Brain microvascular endothelial cell (primary cell): ENCODE measurements around the gene PPARA.
A peak's percentile ranks its signal among the peaks of the same experiment; 100 is the strongest.

Source experiments
- DNase-seq: peaks from one replicate; pipeline ENCODE4 v3.0.0-alpha.2; 2020
- H3K27ac ChIP-seq: fragments of 250-450 bp; sonication (Bioruptor Pico); 2 replicates; pipeline ENCODE4 v1.5.1; 2020; ENCODE audit warnings: mild to moderate bottlenecking, moderate library complexity
- H3K27me3 ChIP-seq: fragments of 250-450 bp; sonication (Bioruptor Pico); replicated peaks from 2 replicates; pipeline ENCODE4 v1.5.1; 2020; ENCODE audit warnings: mild to moderate bottlenecking
- H3K36me3 ChIP-seq: fragments of 250-450 bp; sonication (Bioruptor Pico); replicated peaks from 2 replicates; pipeline ENCODE4 v1.5.1; 2020; ENCODE audit warnings: mild to moderate bottlenecking
- H3K4me3 ChIP-seq: 2 replicates; pipeline ENCODE4 v1.5.1; 2011; ENCODE audit warnings: low read depth, mild to moderate bottlenecking, control low read depth, low read length, moderate library complexity
- in situ Hi-C: cut with HindIII; loops from 2 replicates; pipeline ENCODE4 v1.10.0; 2017; ENCODE audit warnings: low sequenced_read_pairs, low pct_ligation_motif_present
- TF ChIP-seq, protein P1 (sequence below): IDR thresholded peaks from 2 replicates; pipeline ENCODE4 v1.5.1; 2011; ENCODE audit warnings: low read depth, mild to moderate bottlenecking, moderate library complexity, low read length, control low read depth, inconsistent platforms; ENCODE audit errors: missing control alignments

PPARA gene

DNA sequence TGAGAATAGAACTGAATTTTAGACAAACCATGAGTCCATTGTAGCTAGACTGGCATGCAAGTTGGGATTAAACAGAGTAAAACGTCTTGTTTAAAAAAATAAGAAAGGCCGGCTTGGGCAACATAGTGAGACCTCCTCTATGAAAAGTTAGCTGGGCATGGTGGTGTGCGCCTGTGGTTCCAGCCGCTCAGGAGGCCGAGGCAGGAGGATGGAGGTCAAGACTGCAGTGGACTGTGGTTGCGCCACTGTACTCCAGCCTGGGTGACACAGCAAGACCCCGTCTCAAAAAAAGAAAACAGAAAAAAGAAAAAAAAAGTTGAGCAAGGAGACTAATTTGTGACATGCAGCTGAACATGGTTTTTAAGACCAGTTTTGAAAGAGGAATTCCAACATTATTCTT is 76.3 kb downstream of the PPARA start:
- TF ChIP-seq, protein P1, sequence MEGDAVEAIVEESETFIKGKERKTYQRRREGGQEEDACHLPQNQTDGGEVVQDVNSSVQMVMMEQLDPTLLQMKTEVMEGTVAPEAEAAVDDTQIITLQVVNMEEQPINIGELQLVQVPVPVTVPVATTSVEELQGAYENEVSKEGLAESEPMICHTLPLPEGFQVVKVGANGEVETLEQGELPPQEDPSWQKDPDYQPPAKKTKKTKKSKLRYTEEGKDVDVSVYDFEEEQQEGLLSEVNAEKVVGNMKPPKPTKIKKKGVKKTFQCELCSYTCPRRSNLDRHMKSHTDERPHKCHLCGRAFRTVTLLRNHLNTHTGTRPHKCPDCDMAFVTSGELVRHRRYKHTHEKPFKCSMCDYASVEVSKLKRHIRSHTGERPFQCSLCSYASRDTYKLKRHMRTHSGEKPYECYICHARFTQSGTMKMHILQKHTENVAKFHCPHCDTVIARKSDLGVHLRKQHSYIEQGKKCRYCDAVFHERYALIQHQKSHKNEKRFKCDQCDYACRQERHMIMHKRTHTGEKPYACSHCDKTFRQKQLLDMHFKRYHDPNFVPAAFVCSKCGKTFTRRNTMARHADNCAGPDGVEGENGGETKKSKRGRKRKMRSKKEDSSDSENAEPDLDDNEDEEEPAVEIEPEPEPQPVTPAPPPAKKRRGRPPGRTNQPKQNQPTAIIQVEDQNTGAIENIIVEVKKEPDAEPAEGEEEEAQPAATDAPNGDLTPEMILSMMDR: no peak
- in situ Hi-C loops: no loop called here

DNA sequence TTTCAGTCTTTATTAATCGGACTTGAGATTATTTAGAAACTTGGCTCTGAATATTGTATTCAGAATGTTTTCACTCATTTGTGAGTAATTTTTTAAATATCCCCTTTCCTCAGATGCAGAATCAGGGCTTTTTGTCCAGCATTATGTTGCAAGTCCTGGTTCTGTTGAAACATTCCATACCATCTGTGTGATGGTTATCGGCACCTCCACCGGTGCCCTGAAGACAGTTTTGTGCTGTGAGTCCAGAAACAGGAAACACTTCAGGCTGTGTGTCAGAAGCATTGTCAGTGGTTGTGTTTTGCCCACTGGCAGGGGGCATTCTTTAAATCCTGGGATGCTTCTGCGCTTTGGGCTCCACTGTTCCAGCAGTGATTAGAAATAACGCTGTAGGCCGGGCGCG is 79.4 kb downstream of the PPARA start:
- TF ChIP-seq, protein P1: no peak
- in situ Hi-C loops: no loop called here
- no peak for DNase-seq
- Histone ChIP-seq H3K27me3 (no peaks in the 10 kb centered on the region), H3K4me3 (no peak overlapping the region), H3K27ac (no peak overlapping the region), H3K36me3 (no peaks in the 10 kb centered on the region)

More for the DNA sequence above, 76.3 kb downstream of the PPARA start:
- Histone ChIP-seq H3K27me3 (no peaks in the 10 kb centered on the region), H3K36me3 (no peaks in the 10 kb centered on the region), H3K27ac (no peak overlapping the region), H3K4me3 (no peak overlapping the region)
- DNase-seq: no peak

DNA sequence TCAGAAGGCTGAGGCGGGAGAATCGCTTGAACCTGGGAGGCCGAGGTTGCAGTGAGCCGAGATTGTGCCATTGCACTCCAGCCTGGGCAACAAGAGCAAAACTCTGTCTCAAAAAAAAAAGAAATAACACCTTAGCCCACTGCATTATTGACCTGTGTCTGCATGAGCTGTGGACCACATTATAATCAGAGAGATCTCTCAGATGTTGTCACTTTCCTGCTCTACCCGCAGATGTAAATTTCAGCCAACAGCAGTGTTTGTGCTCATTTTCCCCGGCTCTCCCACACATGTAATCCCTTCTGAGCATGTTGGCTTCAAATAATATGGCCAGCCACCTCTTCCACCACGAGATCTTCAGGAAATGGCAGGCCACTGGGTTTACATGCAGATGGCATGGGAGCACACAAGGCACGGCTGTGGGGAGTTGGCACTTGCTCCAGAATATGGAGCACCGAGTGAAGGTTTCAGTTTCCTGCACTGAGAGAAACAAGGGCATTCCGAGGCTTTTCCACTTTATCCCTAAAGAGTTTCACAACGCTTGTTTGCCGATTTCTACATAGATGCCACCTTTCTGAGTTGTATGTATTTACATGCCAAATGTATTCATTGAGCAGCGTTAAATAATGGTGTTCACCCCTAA is 80.1 kb downstream of the PPARA start:
- no peak for DNase-seq
- H3K27me3 ChIP-seq: no peaks in the 10 kb centered on the region
- no peak overlapping the region for H3K4me3 ChIP-seq
- in situ Hi-C loops: no loop called here
- H3K36me3 ChIP-seq: no peaks in the 10 kb centered on the region
- H3K27ac ChIP-seq: no peak overlapping the region
- TF ChIP-seq, protein P1: no peak

DNA sequence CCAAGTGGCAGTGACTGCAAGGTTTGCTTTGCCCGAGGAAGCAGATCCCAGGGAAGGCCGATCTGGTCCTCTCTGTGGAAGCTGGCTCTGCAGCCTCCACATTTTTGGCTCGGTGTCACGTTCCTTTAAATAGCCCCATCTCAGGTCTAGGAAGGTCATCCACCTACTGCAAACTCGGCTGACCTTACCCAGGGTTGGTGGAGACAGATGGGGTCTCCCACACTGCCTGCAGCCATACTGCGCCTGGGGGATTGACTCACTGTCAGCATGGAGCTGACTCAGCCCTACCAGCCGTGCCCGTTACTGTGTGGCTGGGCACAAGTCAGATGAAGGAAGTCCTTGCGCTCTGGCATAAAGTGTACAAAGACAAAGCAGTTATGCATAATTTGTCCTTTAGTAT is 82.9 kb downstream of the PPARA start:
- TF ChIP-seq, protein P1: no peak
- in situ Hi-C loops: no loop called here
- Histone ChIP-seq H3K27me3 (no peaks in the 10 kb centered on the region), H3K36me3 (no peaks in the 10 kb centered on the region), H3K27ac (no peak overlapping the region), H3K4me3 (no peak overlapping the region)
- peak; percentile 25 for DNase-seq

DNA sequence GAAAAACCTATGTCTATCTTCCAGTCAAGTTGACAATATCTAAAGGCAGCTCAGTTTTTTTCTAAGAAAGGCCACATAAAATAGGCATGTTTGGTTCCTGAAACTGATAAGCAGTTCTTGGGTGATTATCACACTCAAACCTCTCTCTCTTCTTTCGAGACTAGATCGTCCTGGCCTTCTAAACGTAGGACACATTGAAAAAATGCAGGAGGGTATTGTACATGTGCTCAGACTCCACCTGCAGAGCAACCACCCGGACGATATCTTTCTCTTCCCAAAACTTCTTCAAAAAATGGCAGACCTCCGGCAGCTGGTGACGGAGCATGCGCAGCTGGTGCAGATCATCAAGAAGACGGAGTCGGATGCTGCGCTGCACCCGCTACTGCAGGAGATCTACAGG is 84.6 kb downstream of the PPARA start:
- DNase-seq: no peak
- no peaks in the 10 kb centered on the region for H3K36me3 ChIP-seq

More for the DNA sequence above, 84.6 kb downstream of the PPARA start:
- Histone ChIP-seq H3K27ac (no peak overlapping the region), H3K4me3 (no peak overlapping the region), H3K27me3 (no peaks in the 10 kb centered on the region)
- TF ChIP-seq, protein P1: no peak
- in situ Hi-C loops: no loop called here
